ENCODE measurements around the gene TBC1D10B. TPM values are rescaled to one million over a fixed set of nuclear protein-coding genes. Genes with fewer than 3 reads are reported as not detected.

The TBC1D10B gene
- total RNA-seq, 4 donors from 2014 or later = 16.8 to 44.6 (median 18.8) TPM

DNA sequence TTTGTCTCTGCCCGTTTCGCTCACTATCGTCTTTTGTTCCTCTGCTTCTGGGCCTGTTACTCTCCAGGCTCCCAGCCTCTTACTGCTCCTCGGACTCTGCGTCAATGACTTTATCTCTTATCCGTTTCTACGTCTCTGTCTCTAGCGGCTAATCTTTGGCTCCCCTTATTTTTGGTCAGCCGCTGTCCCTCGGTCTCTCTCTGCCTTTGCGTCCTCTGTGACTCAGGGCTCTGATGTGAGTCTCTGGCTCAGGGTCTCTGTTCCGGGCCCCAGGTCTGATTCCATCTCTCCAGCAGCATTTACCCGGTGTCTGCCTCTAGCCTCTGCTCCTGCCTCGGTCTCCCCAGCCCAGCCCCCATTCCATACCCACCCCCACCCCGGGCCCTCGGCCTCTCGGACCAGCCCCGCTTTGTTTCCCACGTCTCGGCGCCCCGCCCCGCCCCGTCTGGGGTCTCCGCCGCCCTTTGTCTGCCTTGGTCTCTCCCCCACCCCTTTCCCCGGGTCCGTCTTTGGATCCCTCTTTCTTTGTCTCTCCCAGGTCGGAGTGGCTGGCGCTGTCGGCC is 24.4 kb upstream of the TBC1D10B start:
- no peak for TF ChIP-seq CTCF (IDR thresholded peaks at IDR 0.05; ENCODE audit: low read depth)

DNA sequence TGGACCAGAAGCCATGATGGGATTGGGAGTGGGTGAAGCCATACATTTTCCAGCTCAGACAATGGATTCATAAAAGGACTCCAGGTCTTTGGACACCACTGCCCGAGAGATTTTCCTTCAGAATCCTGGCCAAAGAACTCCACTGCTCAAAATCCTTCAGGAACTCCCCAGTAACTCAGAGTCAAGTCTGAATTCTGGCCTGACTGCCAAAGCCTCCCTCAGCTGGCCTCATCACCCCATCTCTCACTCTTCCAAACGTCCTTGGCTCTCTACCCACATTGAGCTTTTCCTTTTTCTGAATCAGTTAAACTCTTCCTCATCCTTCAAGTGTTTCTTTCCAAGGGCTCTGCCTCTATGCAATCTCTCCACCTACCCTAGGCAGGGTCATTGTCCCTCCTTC is 13.2 kb upstream of the TBC1D10B start:
- no peak for TF ChIP-seq CTCF (IDR thresholded peaks at IDR 0.05; ENCODE audit: low read depth)

DNA sequence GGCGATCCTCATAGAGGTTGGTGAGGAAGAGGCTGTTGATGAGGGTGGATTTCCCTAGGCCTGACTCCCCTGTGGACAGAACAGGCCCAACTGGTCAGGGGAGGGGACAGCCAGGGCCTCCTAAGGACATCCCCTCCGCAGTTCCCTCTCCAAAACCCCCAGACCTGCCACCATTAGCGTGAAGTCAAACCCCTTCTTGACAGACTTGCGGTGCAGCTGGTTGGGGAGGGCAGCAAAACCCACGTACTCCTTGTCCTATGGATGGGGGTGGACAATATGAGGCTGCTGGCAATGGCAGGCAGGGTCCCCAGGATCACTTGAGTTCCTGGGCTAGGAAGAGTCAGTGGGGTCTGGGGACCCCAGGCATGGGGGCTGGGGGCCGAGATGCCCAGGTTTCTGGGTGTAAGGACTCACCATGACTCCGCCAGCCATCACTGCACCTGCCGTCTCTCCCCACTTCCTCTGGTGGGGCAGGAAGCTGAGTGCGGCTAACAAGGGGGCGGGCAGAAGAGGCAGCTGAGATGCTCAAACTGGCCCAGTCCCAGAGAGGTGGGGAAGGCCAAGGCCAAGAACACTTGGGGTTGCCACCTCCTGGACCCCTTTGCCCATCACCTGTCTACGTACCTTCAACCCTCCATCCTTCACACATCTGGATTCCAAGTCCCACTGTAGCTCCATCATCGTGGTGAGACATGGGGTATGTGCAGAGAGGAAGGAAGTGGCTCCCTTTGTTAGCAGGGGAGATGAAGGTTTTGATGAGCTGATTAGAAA is 12.0 kb upstream of the TBC1D10B start, which contains the start of gene SEPTIN1:
Gene SEPTIN1, minus strand, starts transcription at position 451 of the 771 bp plus-strand sequence. Its CDS starts 19 bp downstream, at position 432.
- no peak for TF ChIP-seq CTCF (IDR thresholded peaks at IDR 0.05; ENCODE audit: low read depth)

DNA sequence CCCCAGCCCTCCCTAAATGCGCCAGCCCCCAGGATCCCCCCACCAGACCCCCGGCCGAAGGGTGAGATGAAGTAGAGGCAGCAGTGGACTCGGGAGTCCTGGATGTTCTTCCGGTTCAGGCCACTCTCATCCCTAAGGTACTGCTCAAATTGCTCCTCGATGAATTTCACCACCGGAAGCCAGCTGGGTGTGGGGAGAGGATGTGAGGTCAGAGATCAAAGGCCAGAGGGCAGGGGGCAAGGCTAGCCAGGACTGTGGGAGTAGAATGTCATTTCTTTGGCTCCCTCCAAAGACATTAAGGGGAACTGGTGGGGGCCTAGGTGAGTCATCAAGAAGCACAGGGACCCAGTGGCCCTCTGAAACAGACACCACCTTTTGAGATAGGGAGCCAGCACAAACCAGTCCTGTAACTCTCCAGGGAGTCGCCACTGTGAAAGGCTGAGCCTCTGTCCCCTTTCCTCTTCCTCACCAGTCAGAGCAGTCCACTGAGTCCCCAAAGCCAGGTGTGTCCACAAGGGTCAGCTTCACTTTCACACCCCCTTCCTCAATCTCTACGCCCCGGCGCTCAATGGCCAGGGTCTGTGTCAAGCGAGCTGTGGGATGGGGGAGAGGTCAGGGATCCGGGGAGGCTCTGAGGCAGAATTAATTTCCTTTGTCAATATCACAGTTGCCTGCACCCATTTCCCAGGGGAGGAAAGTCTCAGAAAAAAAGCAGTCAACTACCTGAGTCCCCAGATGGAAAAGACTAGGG is 11.2 kb upstream of the TBC1D10B start:
- TF ChIP-seq CTCF (IDR thresholded peaks at IDR 0.05; ENCODE audit: low read depth) = no peak

- no peak for TF ChIP-seq CTCF (IDR thresholded peaks at IDR 0.05; ENCODE audit: low read depth)
These were observed 10.5 kb upstream of the TBC1D10B start for GRCh38 chr16:30380803-30381208.

GRCh38 chr16:30380072-30380802 is 9.9 kb upstream of the TBC1D10B start:
- no peak for TF ChIP-seq CTCF (IDR thresholded peaks at IDR 0.05; ENCODE audit: low read depth)
